ENCODE measurements around the gene PAM. TPM values are rescaled to one million over a fixed set of nuclear protein-coding genes. Genes with fewer than 3 reads are reported as not detected.

Gene PAM
- total RNA-seq, 1 experiment from 2014 or later: 60.3 TPM

GRCh38 chr5:102850503-102850902 is 95.4 kb downstream of the PAM start:
- POLR2A ChIA-PET: no interaction called here
- H3K36me3 Mint-ChIP-seq (ENCODE audit: insufficient read depth, unreplicated experiment): no peaks in the 10 kb centered on the region
- H3K27ac Mint-ChIP-seq (ENCODE audit: low read depth, unreplicated experiment): no peak overlapping the region
- intact Hi-C loops (cut with micrococcal nuclease): no loop called here
- H3K4me3 Mint-ChIP-seq (ENCODE audit: unreplicated experiment): no peak overlapping the region
- peaks cover under 1% of the 10 kb centered on the region for H3K4me1 Mint-ChIP-seq (ENCODE audit: insufficient read depth, unreplicated experiment)
- H3K9me3 Mint-ChIP-seq (ENCODE audit: unreplicated experiment): peaks cover 8% of the 10 kb centered on the region
- CTCF ChIA-PET: interaction anchor here (0.7 kb wide), 1 partner anchor 502 kb away, joined by 3 read pairs; no protein-coding TSS in a partner anchor
- DNase-seq (ENCODE audit: unreplicated experiment): no peak
- H3K27me3 Mint-ChIP-seq (ENCODE audit: insufficient read depth, unreplicated experiment): no peaks in the 10 kb centered on the region
- BruUV-seq (replicated peaks): no TSS peak
- no peak for TF ChIP-seq CTCF (IDR thresholded peaks at IDR 0.05; ENCODE audit: unreplicated experiment)

GRCh38 chr5:102853680-102854079 is 98.6 kb downstream of the PAM start:
- BruUV-seq (replicated peaks): no TSS peak
- TF ChIP-seq CTCF (IDR thresholded peaks at IDR 0.05; ENCODE audit: unreplicated experiment): no peak
- H3K9me3 Mint-ChIP-seq (ENCODE audit: unreplicated experiment): peaks cover 2% of the 10 kb centered on the region
- no peaks in the 10 kb centered on the region for H3K27me3 Mint-ChIP-seq (ENCODE audit: insufficient read depth, unreplicated experiment)
- H3K4me3 Mint-ChIP-seq (ENCODE audit: unreplicated experiment): no peak overlapping the region
- ChIA-PET CTCF (interaction anchor here (0.8 kb wide), 1 partner anchor 318 kb away, joined by 3 read pairs; no protein-coding TSS in a partner anchor), POLR2A (interaction anchor here (0.7 to 1.7 kb wide), 2 partner anchors 11 to 303 kb away, joined by 3 to 5 read pairs; no protein-coding TSS in a partner anchor)
- no peak overlapping the region for H3K27ac Mint-ChIP-seq (ENCODE audit: low read depth, unreplicated experiment)
- intact Hi-C loops (cut with micrococcal nuclease): no loop called here
- peaks cover 16% of the 10 kb centered on the region for H3K4me1 Mint-ChIP-seq (ENCODE audit: insufficient read depth, unreplicated experiment)
- no peaks in the 10 kb centered on the region for H3K36me3 Mint-ChIP-seq (ENCODE audit: insufficient read depth, unreplicated experiment)
- DNase-seq (ENCODE audit: unreplicated experiment): no peak

GRCh38 chr5:102855681-102856388 is 100.7 kb downstream of the PAM start:
- ChIA-PET POLR2A (interaction anchor here (0.7 to 1.2 kb wide), 5 partner anchors 9 to 193 kb away, joined by 3 to 4 read pairs (median 3); no protein-coding TSS in a partner anchor), CTCF (interaction anchor here (0.6 kb wide), 1 partner anchor 283 kb away, joined by 4 read pairs; no protein-coding TSS in a partner anchor)
- BruUV-seq (replicated peaks): no TSS peak
- Mint-ChIP-seq H3K27ac (ENCODE audit: low read depth, unreplicated experiment) (no peak overlapping the region), H3K4me1 (ENCODE audit: insufficient read depth, unreplicated experiment) (peaks cover 22% of the 10 kb centered on the region), H3K9me3 (ENCODE audit: unreplicated experiment) (no peaks in the 10 kb centered on the region), H3K4me3 (ENCODE audit: unreplicated experiment) (no peak overlapping the region), H3K27me3 (ENCODE audit: insufficient read depth, unreplicated experiment) (no peaks in the 10 kb centered on the region), H3K36me3 (ENCODE audit: insufficient read depth, unreplicated experiment) (no peaks in the 10 kb centered on the region)
- no peak for DNase-seq (ENCODE audit: unreplicated experiment)
- intact Hi-C loops (cut with micrococcal nuclease): no loop called here
- no peak for TF ChIP-seq CTCF (IDR thresholded peaks at IDR 0.05; ENCODE audit: unreplicated experiment)

GRCh38 chr5:102856389-102856777 is 101.3 kb downstream of the PAM start:
- intact Hi-C loops (cut with micrococcal nuclease): no loop called here
- peak; percentile 13 for DNase-seq (ENCODE audit: unreplicated experiment)
- peaks cover 22% of the 10 kb centered on the region for H3K4me1 Mint-ChIP-seq (ENCODE audit: insufficient read depth, unreplicated experiment)
- BruUV-seq (replicated peaks): no TSS peak
- no peak overlapping the region for H3K4me3 Mint-ChIP-seq (ENCODE audit: unreplicated experiment)
- POLR2A ChIA-PET: interaction anchor here (0.7 to 1.6 kb wide), 6 partner anchors 9 to 193 kb away, joined by 3 to 9 read pairs (median 3); no protein-coding TSS in a partner anchor
- TF ChIP-seq CTCF (IDR thresholded peaks at IDR 0.05; ENCODE audit: unreplicated experiment): no peak
- no peaks in the 10 kb centered on the region for H3K27me3 Mint-ChIP-seq (ENCODE audit: insufficient read depth, unreplicated experiment)
- H3K36me3 Mint-ChIP-seq (ENCODE audit: insufficient read depth, unreplicated experiment): no peaks in the 10 kb centered on the region
- H3K9me3 Mint-ChIP-seq (ENCODE audit: unreplicated experiment): no peaks in the 10 kb centered on the region
- CTCF ChIA-PET: no interaction called here
- no peak overlapping the region for H3K27ac Mint-ChIP-seq (ENCODE audit: low read depth, unreplicated experiment)
